ENCODE data around the gene PET117. TPM values are rescaled to one million over a fixed set of nuclear protein-coding genes. Genes with fewer than 3 reads are reported as not detected.
A peak's percentile ranks its signal among the peaks of the same experiment; 100 is the strongest.

Gene PET117
- total and polyA plus RNA-seq, 4 donors = 8.9 to 13.5 (median 12.0) TPM

GRCh38 chr20:18164356-18164755 is 26.7 kb downstream of the PET117 start:
- DNase-seq = no peak
- WGBS, 2 donors = 92 to 99% methylated on average over 2 of the region's 2 CpGs
- TF ChIP-seq, protein P1, sequence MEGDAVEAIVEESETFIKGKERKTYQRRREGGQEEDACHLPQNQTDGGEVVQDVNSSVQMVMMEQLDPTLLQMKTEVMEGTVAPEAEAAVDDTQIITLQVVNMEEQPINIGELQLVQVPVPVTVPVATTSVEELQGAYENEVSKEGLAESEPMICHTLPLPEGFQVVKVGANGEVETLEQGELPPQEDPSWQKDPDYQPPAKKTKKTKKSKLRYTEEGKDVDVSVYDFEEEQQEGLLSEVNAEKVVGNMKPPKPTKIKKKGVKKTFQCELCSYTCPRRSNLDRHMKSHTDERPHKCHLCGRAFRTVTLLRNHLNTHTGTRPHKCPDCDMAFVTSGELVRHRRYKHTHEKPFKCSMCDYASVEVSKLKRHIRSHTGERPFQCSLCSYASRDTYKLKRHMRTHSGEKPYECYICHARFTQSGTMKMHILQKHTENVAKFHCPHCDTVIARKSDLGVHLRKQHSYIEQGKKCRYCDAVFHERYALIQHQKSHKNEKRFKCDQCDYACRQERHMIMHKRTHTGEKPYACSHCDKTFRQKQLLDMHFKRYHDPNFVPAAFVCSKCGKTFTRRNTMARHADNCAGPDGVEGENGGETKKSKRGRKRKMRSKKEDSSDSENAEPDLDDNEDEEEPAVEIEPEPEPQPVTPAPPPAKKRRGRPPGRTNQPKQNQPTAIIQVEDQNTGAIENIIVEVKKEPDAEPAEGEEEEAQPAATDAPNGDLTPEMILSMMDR (IDR thresholded peaks at IDR 0.05; ENCODE audit: control extremely low read depth, extremely low read depth) = no peak
- Histone ChIP-seq H3K27me3 (ENCODE audit: control insufficient read depth in 3 of 3, insufficient read depth in 3 of 3, low read length in 2 of 3) (no peaks in the 10 kb centered on the region), H3K4me1 (ENCODE audit: control insufficient read depth in 5 of 5, insufficient read depth in 5 of 5, low read length in 5 of 5) (peaks cover 0 to 3% (median 0%) of the 10 kb centered on the region in 5 donors), H3K9me3 (ENCODE audit: control insufficient read depth in 4 of 4, insufficient read depth in 3 of 4, low read length in 3 of 4) (no peaks in the 10 kb centered on the region), H3K9ac (ENCODE audit: insufficient read depth in 1 of 2, low read length in 2 of 2) (no peak overlapping the region), H3K4me3 (no peak overlapping the region), H3K27ac (ENCODE audit: low read depth in 1 of 2, low read length in 1 of 2) (no peak overlapping the region), H3K36me3 (ENCODE audit: control insufficient read depth in 4 of 4, insufficient read depth in 4 of 4, low read length in 4 of 4) (peaks cover 15 to 30% (median 25%) of the 10 kb centered on the region in 4 donors)
- ATAC-seq (ENCODE audit: insufficient read depth, low FRiP score) = no peak

GRCh38 chr20:18165553-18165952 is 27.9 kb downstream of the PET117 start:
- no peaks in the 10 kb centered on the region for H3K9me3 ChIP-seq (ENCODE audit: control insufficient read depth in 4 of 4, insufficient read depth in 3 of 4, low read length in 3 of 4)
- 46 to 64% methylated on average over 3 of the region's 3 CpGs for WGBS, 2 donors
- ATAC-seq (ENCODE audit: insufficient read depth, low FRiP score) = no peak
- H3K27ac ChIP-seq (ENCODE audit: low read depth in 1 of 2, low read length in 1 of 2) = no peak overlapping the region
- no peak overlapping the region for H3K4me3 ChIP-seq
- TF ChIP-seq, protein P1 (IDR thresholded peaks at IDR 0.05; ENCODE audit: control extremely low read depth, extremely low read depth) = no peak
- no peak overlapping the region for H3K9ac ChIP-seq (ENCODE audit: insufficient read depth in 1 of 2, low read length in 2 of 2)
- peaks cover 13 to 33% (median 25%) of the 10 kb centered on the region in 4 donors for H3K36me3 ChIP-seq (ENCODE audit: control insufficient read depth in 4 of 4, insufficient read depth in 4 of 4, low read length in 4 of 4)
- no peaks in the 10 kb centered on the region for H3K27me3 ChIP-seq (ENCODE audit: control insufficient read depth in 3 of 3, insufficient read depth in 3 of 3, low read length in 2 of 3)
- DNase-seq = peak in 1 of 3 donors; percentile 9
- H3K4me1 ChIP-seq (ENCODE audit: control insufficient read depth in 5 of 5, insufficient read depth in 5 of 5, low read length in 5 of 5) = peaks cover 0 to 4% (median 0%) of the 10 kb centered on the region in 5 donors

- Histone ChIP-seq H3K27ac (ENCODE audit: low read depth in 1 of 2, low read length in 1 of 2) (no peak overlapping the region), H3K4me3 (no peak overlapping the region), H3K27me3 (ENCODE audit: control insufficient read depth in 3 of 3, insufficient read depth in 3 of 3, low read length in 2 of 3) (no peaks in the 10 kb centered on the region), H3K9ac (ENCODE audit: insufficient read depth in 1 of 2, low read length in 2 of 2) (no peak overlapping the region), H3K4me1 (ENCODE audit: control insufficient read depth in 5 of 5, insufficient read depth in 5 of 5, low read length in 5 of 5) (peaks cover 0 to 4% (median 0%) of the 10 kb centered on the region in 5 donors), H3K36me3 (ENCODE audit: control insufficient read depth in 4 of 4, insufficient read depth in 4 of 4, low read length in 4 of 4) (peaks cover 13 to 33% (median 24%) of the 10 kb centered on the region in 4 donors), H3K9me3 (ENCODE audit: control insufficient read depth in 4 of 4, insufficient read depth in 3 of 4, low read length in 3 of 4) (no peaks in the 10 kb centered on the region)
- DNase-seq = no peak
- TF ChIP-seq, protein P1 (IDR thresholded peaks at IDR 0.05; ENCODE audit: control extremely low read depth, extremely low read depth) = no peak
- 41 to 65% methylated on average over 5 of the region's 5 CpGs for WGBS, 2 donors
- no peak for ATAC-seq (ENCODE audit: insufficient read depth, low FRiP score)
Observed at GRCh38 chr20:18166241-18166881, 28.7 kb downstream of the PET117 start.

All from lung (tissue), 12 donors.